Hepatocyte (in vitro differentiated cells): ENCODE results near the gene ST8SIA5. TPM values are rescaled to one million over a fixed set of nuclear protein-coding genes. Genes with fewer than 3 reads are reported as not detected.

Experiments used
- polyA plus RNA-seq: library from polyadenylated mRNA; unstranded; fragments of >200 nt; fragmentation: Nextera tagmentation; extraction: Ambion mirVana; gene quantifications from 2 replicates; pipeline ENCODE4 v1.2.1, GENCODE V29; 2016
- small RNA-seq: library from RNA; depleted of rRNA; stranded (forward); fragments of <200 nt; gene quantifications from one replicate; pipeline ENCODE3, GENCODE V24; 2014
- total RNA-seq: library from RNA; depleted of rRNA; stranded (reverse); fragments of >200 nt; gene quantifications from 2 replicates; pipeline ENCODE4 v1.2.3, GENCODE V29; 2014

The ST8SIA5 gene
- total and polyA plus RNA-seq, 2 experiments from 2014 or later = 0.76 TPM; not detected in 1

Small RNAs within 50 kb of the gene (small RNA-seq; reads per million reads assigned to genes)
- gene AC090311.1 = not detected

Other genes with a start within 250 kb of the ST8SIA5 start
- gene LOXHD1, start 99.8 kb downstream of the ST8SIA5 start, total RNA-seq = not detected in 2 replicates
- not detected in 2 replicates for gene LOXHD1, start 99.8 kb downstream of the ST8SIA5 start, polyA plus RNA-seq
- gene PIAS2, start 160.5 kb upstream of the ST8SIA5 start, total RNA-seq = 25.1 and 30.7 TPM in 2 replicates
- gene PIAS2, start 160.5 kb upstream of the ST8SIA5 start, polyA plus RNA-seq = 18.4 and 22.5 TPM in 2 replicates
- gene KATNAL2, start 160.5 kb upstream of the ST8SIA5 start, total RNA-seq = 2.4 and 4.4 TPM in 2 replicates
- 2.2 and 4.3 TPM in 2 replicates for gene KATNAL2, start 160.5 kb upstream of the ST8SIA5 start, polyA plus RNA-seq